HCT116 (cell line): ENCODE results near the gene ACCSL. TPM values are rescaled to one million over a fixed set of nuclear protein-coding genes. Genes with fewer than 3 reads are reported as not detected.

Experiments used
- ATAC-seq: fragments of 200-7000 bp; cut with Tn5 transposase; 2 replicates; pipeline ENCODE4 v1.9.1; 2020; ENCODE audit warnings: mild to moderate bottlenecking, moderate library complexity
- BruUV-seq: library from RNA; stranded (reverse); fragments of 400-500 nt; replicated peaks from 2 replicates; lab custom pipeline; 2021; lab: Mats Ljungman, UMichigan
- CTCF ChIA-PET: fragments of 300-600 bp; sonication (Branson Sonifier 250); formaldehyde crosslinking; loops from one replicate; lab custom pipeline; 2021; ENCODE audit warnings: antibody characterized with exemption; lab: Charles Lee
- POLR2A ChIA-PET: fragments of 300-600, 350-600 bp; sonication (Branson Sonifier 250); formaldehyde crosslinking; loops from one replicate; lab custom pipeline; 2021; ENCODE audit warnings: antibody characterized with exemption; lab: Charles Lee
- RAD21 ChIA-PET, 2 experiments: fragments of 300-600 bp; sonication (Branson Sonifier 250); formaldehyde crosslinking; loops; one replicate each; lab custom pipeline; 2023; ENCODE audit warnings: low total read pairs in 2 of 2; ENCODE audit not compliant: uncharacterized antibody in 2 of 2, unreplicated experiment in 2 of 2, low non-redundant PET in 1 of 2; lab: Charles Lee
- DNase-seq: peaks from one replicate; pipeline ENCODE4 v3.0.0-alpha.2; 2010; ENCODE audit warnings: low read depth, low spot score
- H2AFZ ChIP-seq: fragments of 200-600 bp; shearing (Covaris generic), sonication (generic); 2 replicates; pipeline ENCODE4 v1.6.1; 2017; ENCODE audit warnings: low read depth, mixed run types, mixed read lengths, antibody characterized with exemption, low read length; ENCODE audit not compliant: poor library complexity, severe bottlenecking
- H3K27ac ChIP-seq: 2 replicates; pipeline ENCODE4 v1.5.1; 2012; ENCODE audit warnings: low read depth, low read length
- H3K27me3 ChIP-seq: fragments of 200-600 bp; sonication (generic); 2 replicates; pipeline ENCODE4 v1.6.1; 2016; ENCODE audit warnings: mixed run types, low read length, mixed read lengths; ENCODE audit not compliant: insufficient read depth
- H3K36me3 ChIP-seq, 2 experiments: fragments of 200-500 bp in 1 of 2; fragments of 200-600 bp in 1 of 2; sonication (Bioruptor generic) in 1 of 2; sonication (generic) in 1 of 2; 2 replicates each; pipeline versions ENCODE4 v1.5.1 to v1.6.1; 2014 to 2016; ENCODE audit warnings: low read length in 2 of 2, inconsistent platforms in 1 of 2, mixed read lengths in 1 of 2, mixed run types in 1 of 2; ENCODE audit not compliant: insufficient read depth in 2 of 2, control insufficient read depth in 1 of 2
- H3K4me1 ChIP-seq, 2 experiments: fragments of 200-600 bp in 1 of 2; sonication (generic) in 1 of 2; 2 replicates each; pipeline versions ENCODE4 v1.5.1 to v1.6.1; 2012 to 2017; ENCODE audit warnings: low read length in 2 of 2, inconsistent platforms in 1 of 2, mild to moderate bottlenecking in 1 of 2, mixed read lengths in 1 of 2, mixed run types in 1 of 2, moderate library complexity in 1 of 2; ENCODE audit not compliant: insufficient read depth in 2 of 2, control insufficient read depth in 1 of 2
- H3K4me2 ChIP-seq: fragments of 200-600 bp; sonication (generic); 2 replicates; pipeline ENCODE4 v1.6.1; 2017; ENCODE audit warnings: mixed run types, low read length, mixed read lengths
- H3K4me3 ChIP-seq, 2 experiments: fragments of 200-600 bp in 1 of 2; sonication (generic) in 1 of 2; replicated peaks in 1 of 2; 2 replicates each; pipeline ENCODE4 v1.5.1; 2011 to 2016; ENCODE audit warnings: low read length in 2 of 2, control low read depth in 1 of 2, low read depth in 1 of 2, mild to moderate bottlenecking in 1 of 2, mixed read lengths in 1 of 2, mixed run types in 1 of 2
- H3K79me2 ChIP-seq: fragments of 200-600 bp; sonication (generic); 2 replicates; pipeline ENCODE4 v1.6.1; 2017; ENCODE audit warnings: mild to moderate bottlenecking, mixed run types, low read length, moderate library complexity, mixed read lengths; ENCODE audit not compliant: insufficient read depth
- H3K9ac ChIP-seq: fragments of 200-600 bp; sonication (generic); 2 replicates; pipeline ENCODE4 v1.6.1; 2016; ENCODE audit warnings: low read length, mixed read lengths
- H3K9me2 ChIP-seq: fragments of 200-600 bp; sonication (generic), shearing (Covaris generic); 2 replicates; pipeline ENCODE4 v1.6.1; 2017; ENCODE audit warnings: mixed run types, mild to moderate bottlenecking, moderate library complexity; ENCODE audit not compliant: insufficient read depth
- H3K9me3 ChIP-seq, 2 experiments: fragments of 200-500 bp in 1 of 2; fragments of 200-600 bp in 1 of 2; sonication (Bioruptor generic) in 1 of 2; sonication (generic) in 1 of 2; 2 replicates each; pipeline ENCODE4 v1.6.1; 2014 to 2017; ENCODE audit warnings: low read length in 2 of 2, mixed read lengths in 2 of 2, inconsistent platforms in 1 of 2, low read depth in 1 of 2, mild to moderate bottlenecking in 1 of 2, mixed run types in 1 of 2, moderate library complexity in 1 of 2; ENCODE audit not compliant: control insufficient read depth in 1 of 2, insufficient read depth in 1 of 2
- H4K20me1 ChIP-seq: fragments of 200-600 bp; sonication (generic), shearing (Covaris generic); 2 replicates; pipeline ENCODE4 v1.6.1; 2017; ENCODE audit warnings: mixed run types, mild to moderate bottlenecking, moderate library complexity; ENCODE audit not compliant: insufficient read depth
- CBX3 ChIP-seq: IDR thresholded peaks from 2 replicates; pipeline ENCODE4 v1.6.1; 2012; ENCODE audit warnings: low read depth
- ELF1 ChIP-seq: IDR thresholded peaks from 2 replicates; pipeline ENCODE4 v1.6.1; 2012; ENCODE audit warnings: low read depth, borderline replicate concordance
- EZH2 ChIP-seq: fragments of 200-600 bp; sonication (generic); IDR thresholded peaks from 2 replicates; pipeline ENCODE4 v1.6.1; 2017; ENCODE audit warnings: antibody characterized with exemption, mixed run types
- EZH2phosphoT487 ChIP-seq: fragments of 200-600 bp; IDR thresholded peaks from 2 replicates; pipeline ENCODE4 v1.6.1; 2018; ENCODE audit warnings: antibody characterized with exemption, borderline replicate concordance
- FOSL1 ChIP-seq: IDR thresholded peaks from 2 replicates; pipeline ENCODE4 v1.6.1; 2012; ENCODE audit warnings: low read depth
- JUND ChIP-seq: IDR thresholded peaks from 2 replicates; pipeline ENCODE4 v1.6.1; 2012
- POLR2A ChIP-seq: IDR thresholded peaks from 2 replicates; pipeline ENCODE4 v1.7.0; 2011; ENCODE audit warnings: borderline replicate concordance; ENCODE audit not compliant: insufficient read depth, insufficient read length; ENCODE audit errors: extremely low read depth
- POLR2AphosphoS5 ChIP-seq: IDR thresholded peaks from 2 replicates; pipeline ENCODE4 v1.6.1; 2011; ENCODE audit warnings: mild to moderate bottlenecking, low read depth, low read length, moderate library complexity
- RAD21 ChIP-seq: IDR thresholded peaks from 2 replicates; pipeline ENCODE4 v1.6.1; 2012; ENCODE audit warnings: low read depth, mild to moderate bottlenecking
- TCF7L2 ChIP-seq: IDR thresholded peaks from 2 replicates; pipeline ENCODE4 v1.7.0; 2011; ENCODE audit warnings: borderline replicate concordance, inconsistent platforms; ENCODE audit not compliant: insufficient read depth, insufficient read length; ENCODE audit errors: extremely low read depth
- YY1 ChIP-seq: IDR thresholded peaks from 2 replicates; pipeline ENCODE4 v1.6.1; 2011; ENCODE audit warnings: low read length, low read depth, moderate library complexity, mild to moderate bottlenecking; ENCODE audit not compliant: insufficient replicate concordance; ENCODE audit errors: extremely low read depth
- ZBTB33 ChIP-seq: IDR thresholded peaks from 2 replicates; pipeline ENCODE4 v1.6.1; 2011; ENCODE audit warnings: mild to moderate bottlenecking, low read length, moderate library complexity; ENCODE audit not compliant: insufficient replicate concordance; ENCODE audit errors: extremely low read depth
- ZFX ChIP-seq: fragments of 450-650 bp; IDR thresholded peaks from 2 replicates; pipeline ENCODE4 v1.6.1; 2017
- ZNF274 ChIP-seq: fragments of 200-500 bp; sonication (Bioruptor generic); IDR thresholded peaks from 2 replicates; pipeline ENCODE4 v1.6.1; 2014; ENCODE audit warnings: mild to moderate bottlenecking, low read depth, low read length, inconsistent platforms
- intact Hi-C: fragments of 100-400 bp; cut with micrococcal nuclease; formaldehyde crosslinking; loops from 2 replicates; pipeline ENCODE4 v1.10.0; 2022
- total RNA-seq: library from RNA; stranded (reverse); gene quantifications from one replicate; pipeline ENCODE4 v1.2.1, GENCODE V29; 2021; ENCODE audit not compliant: unreplicated experiment

Gene ACCSL
- total RNA-seq, 1 experiment from 2014 or later: not detected

- no peak for ATAC-seq
- ChIA-PET RAD21 (no interaction called here), POLR2A (no interaction called here), CTCF (no interaction called here)
- TF ChIP-seq CBX3 (no peak), EZH2phosphoT487 (no peak), YY1 (no peak), ELF1 (no peak), TCF7L2 (no peak), FOSL1 (no peak), RAD21 (no peak), POLR2A (no peak), EZH2 (no peak), ZNF274 (no peak), POLR2AphosphoS5 (no peak), ZBTB33 (no peak), JUND (no peak), ZFX (no peak)
- H3K36me3 ChIP-seq: no peaks in the 10 kb centered on the region
- H2AFZ ChIP-seq: no peak overlapping the region
- peaks cover 6% of the 10 kb centered on the region; the same call in 1 of the 2 replicates for H3K27me3 ChIP-seq
- no peaks in the 10 kb centered on the region for H4K20me1 ChIP-seq
- intact Hi-C loops: no loop called here
- H3K79me2 ChIP-seq: no peaks in the 10 kb centered on the region
- no TSS peak for BruUV-seq
- DNase-seq: no peak
- peaks cover 9 to 16% of the 10 kb centered on the region in 2 experiments for H3K4me1 ChIP-seq
- no peak overlapping the region for H3K27ac ChIP-seq
- no peaks in the 10 kb centered on the region for H3K9me3 ChIP-seq
- H3K4me2 ChIP-seq: peak overlapping the region; percentile 31; the same call in 1 of the 2 replicates
- H3K4me3 ChIP-seq: no peak overlapping the region
- no peaks in the 10 kb centered on the region for H3K9me2 ChIP-seq
- no peak overlapping the region for H3K9ac ChIP-seq
Observed at GRCh38 chr11:44015624-44016007, 32.2 kb upstream of the ACCSL start.
